Measurements from ENCODE around the gene TP53I13. TPM values are rescaled to one million over a fixed set of nuclear protein-coding genes. Genes with fewer than 3 reads are reported as not detected.
"Not testable (repeated sequence)": the region's sequence is repeated elsewhere in the genome, so short reads cannot be mapped to it uniquely, and the experiment has no call there.

TP53I13 gene
- total RNA-seq, result 25.0 TPM

DNA sequence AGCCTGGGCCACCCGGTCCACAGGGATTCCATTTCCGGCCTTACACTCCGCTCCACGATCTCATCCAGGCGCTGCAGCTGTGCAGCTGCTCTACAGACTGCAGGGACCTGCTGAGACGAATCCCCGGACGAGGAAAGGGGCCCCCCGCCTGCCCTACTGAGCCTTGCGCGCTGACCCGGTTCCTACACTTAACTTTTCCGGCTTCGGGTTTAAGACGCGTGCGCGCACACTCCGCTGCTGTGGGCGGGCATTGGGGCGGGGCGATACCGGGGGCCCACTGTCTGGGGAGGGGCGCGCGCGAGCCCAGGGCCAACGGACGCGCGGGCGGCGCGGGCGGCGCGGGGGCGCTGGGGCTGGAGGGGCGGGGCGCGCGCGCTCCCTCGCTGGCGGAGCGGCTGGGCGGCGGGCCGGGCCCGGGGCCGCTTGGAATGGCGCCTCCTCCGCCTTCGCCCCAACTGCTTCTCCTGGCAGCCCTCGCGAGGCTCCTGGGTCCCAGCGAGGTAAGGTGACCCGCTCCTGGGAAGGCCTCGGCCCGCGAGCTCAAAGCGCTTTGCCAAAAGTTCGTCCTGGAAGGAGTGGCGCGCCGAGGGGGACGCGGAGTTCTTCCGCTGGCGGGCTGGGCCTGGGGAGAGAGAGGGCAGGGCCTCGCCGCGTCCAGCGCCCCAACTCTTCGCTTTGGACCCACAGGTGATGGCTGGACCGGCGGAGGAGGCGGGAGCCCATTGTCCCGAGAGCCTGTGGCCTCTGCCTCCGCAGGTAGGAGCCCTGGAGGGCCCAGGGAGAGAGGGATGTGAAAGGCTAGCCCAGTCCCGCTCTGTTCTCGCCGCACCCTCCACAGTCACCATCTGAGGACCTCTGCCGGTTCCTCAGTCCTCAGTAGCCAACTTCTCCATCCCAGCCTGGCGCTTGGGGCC, at the start of gene TP53I13:
TP53I13 (plus strand) TSS at position 371 of the 914 bp plus-strand sequence; CDS start at position 429, 58 bp downstream.
- Histone ChIP-seq H3K4me3 (ENCODE audit: low read length) (peak within 1 kb of the TSS; percentile 62), H3K4me1 (ENCODE audit: insufficient read depth, low read length) (peaks cover 51% of the 10 kb centered on the region), H3K27me3 (ENCODE audit: insufficient read depth, low read length) (no peaks in the 10 kb centered on the region), H3K9me3 (ENCODE audit: low read depth, low read length) (no peaks in the 10 kb centered on the region)

DNA sequence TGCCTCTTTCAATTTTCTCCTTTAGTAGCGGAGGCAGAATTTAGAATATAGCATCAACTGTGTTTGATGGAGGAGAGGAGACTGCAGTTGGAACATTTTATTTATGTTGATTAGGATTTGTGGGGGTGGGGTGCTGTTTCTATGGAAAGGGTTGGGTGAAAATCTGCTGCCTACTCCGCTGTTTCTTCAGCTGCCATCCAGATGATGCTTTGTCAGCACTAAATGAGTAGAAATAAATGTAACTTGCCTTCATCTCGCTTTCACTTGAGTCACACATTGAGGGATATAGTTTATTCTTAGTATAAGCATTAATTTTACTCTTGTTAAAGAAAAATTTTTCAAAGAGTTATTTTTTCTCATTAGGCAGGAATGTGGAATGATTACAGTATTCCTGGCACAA, 43.8 kb upstream of the TP53I13 start:
- Histone ChIP-seq H3K4me3 (ENCODE audit: low read length) (no peak overlapping the region), H3K27me3 (ENCODE audit: insufficient read depth, low read length) (no peaks in the 10 kb centered on the region), H3K9me3 (ENCODE audit: low read depth, low read length) (no peaks in the 10 kb centered on the region), H3K4me1 (ENCODE audit: insufficient read depth, low read length) (no peaks in the 10 kb centered on the region)

DNA sequence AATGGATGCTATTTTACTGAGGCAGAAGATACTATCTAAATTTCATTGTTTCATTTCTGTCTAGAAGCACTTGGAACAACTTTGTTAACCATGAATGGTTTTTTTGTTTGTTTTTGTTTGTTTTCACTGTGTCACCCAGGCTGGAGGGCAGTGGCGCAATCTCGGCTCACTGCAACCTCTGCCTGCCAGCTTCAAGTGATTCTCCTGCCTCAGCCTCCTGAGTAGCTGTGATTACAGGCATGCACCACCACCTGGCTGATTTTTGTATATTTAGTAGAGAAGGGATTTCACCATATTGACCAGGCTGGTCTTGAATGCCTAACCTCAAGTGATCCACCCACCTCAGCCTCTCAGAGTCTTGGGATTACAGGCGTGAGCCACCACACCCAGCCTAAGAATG, 42.2 kb upstream of the TP53I13 start:
- Histone ChIP-seq H3K4me3 (ENCODE audit: low read length) (no peak overlapping the region), H3K27me3 (ENCODE audit: insufficient read depth, low read length) (no peaks in the 10 kb centered on the region), H3K4me1 (ENCODE audit: insufficient read depth, low read length) (no peaks in the 10 kb centered on the region), H3K9me3 (ENCODE audit: low read depth, low read length) (no peaks in the 10 kb centered on the region)

- no peak overlapping the region for H3K4me3 ChIP-seq (ENCODE audit: low read length)
- no peaks in the 10 kb centered on the region for H3K27me3 ChIP-seq (ENCODE audit: insufficient read depth, low read length)
- H3K4me1 ChIP-seq (ENCODE audit: insufficient read depth, low read length), result no peaks in the 10 kb centered on the region
Observed at GRCh38 chr17:29533976-29534375, 34.5 kb upstream of the TP53I13 start.

GRCh38 chr17:29544066-29544465, 24.4 kb upstream of the TP53I13 start:
- H3K9me3 ChIP-seq (ENCODE audit: low read depth, low read length), result no peaks in the 10 kb centered on the region
- H3K27me3 ChIP-seq (ENCODE audit: insufficient read depth, low read length), result no peaks in the 10 kb centered on the region
- no peak overlapping the region for H3K4me3 ChIP-seq (ENCODE audit: low read length)
- no peaks in the 10 kb centered on the region for H3K4me1 ChIP-seq (ENCODE audit: insufficient read depth, low read length)

More at GRCh38 chr17:29533976-29534375, 34.5 kb upstream of the TP53I13 start:
- H3K9me3 ChIP-seq (ENCODE audit: low read depth, low read length), result no peaks in the 10 kb centered on the region

GRCh38 chr17:29546085-29546484, 22.4 kb upstream of the TP53I13 start:
- Histone ChIP-seq H3K4me1 (ENCODE audit: insufficient read depth, low read length) (no peaks in the 10 kb centered on the region), H3K4me3 (ENCODE audit: low read length) (no peak overlapping the region), H3K9me3 (ENCODE audit: low read depth, low read length) (no peaks in the 10 kb centered on the region), H3K27me3 (ENCODE audit: insufficient read depth, low read length) (no peaks in the 10 kb centered on the region)

GRCh38 chr17:29546830-29547229, 21.7 kb upstream of the TP53I13 start:
- no peaks in the 10 kb centered on the region for H3K27me3 ChIP-seq (ENCODE audit: insufficient read depth, low read length)
- H3K4me1 ChIP-seq (ENCODE audit: insufficient read depth, low read length), result no peaks in the 10 kb centered on the region
- H3K9me3 ChIP-seq (ENCODE audit: low read depth, low read length), result no peaks in the 10 kb centered on the region
- no peak overlapping the region for H3K4me3 ChIP-seq (ENCODE audit: low read length)

DNA sequence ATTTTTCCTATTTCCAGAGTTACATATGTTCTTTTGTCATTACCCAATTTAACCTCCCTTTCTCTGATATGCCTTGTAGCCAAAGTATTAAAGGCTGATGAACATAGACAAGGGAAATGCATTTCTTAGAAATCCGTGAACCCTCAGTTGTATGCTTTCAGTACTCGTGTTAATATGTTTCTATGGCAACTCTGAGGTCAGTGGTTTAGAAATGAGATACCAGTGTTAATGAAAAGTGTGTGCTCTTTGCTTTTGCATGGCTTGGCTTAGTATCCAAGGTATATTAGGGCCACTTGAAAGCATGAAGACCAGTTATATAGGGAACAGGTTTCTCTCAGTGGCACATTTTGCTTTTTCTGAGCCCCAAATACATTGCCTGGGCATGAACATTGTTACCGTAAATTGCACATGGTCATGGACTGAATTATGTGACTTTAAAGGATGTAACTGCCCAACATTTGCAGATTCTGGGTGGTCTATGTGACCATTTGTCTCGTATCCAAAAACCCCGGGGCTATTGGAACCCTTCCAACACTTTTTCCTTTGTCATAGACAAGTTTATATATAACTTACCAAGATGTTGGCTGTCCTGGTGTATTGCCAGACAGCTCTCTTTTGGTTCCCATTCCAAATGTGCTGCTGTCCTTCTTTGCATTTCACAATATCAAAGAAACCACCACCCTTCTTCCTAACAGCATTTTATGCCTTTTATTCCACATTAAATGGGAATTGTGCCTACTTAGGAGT, 19.2 kb upstream of the TP53I13 start:
- Histone ChIP-seq H3K9me3 (ENCODE audit: low read depth, low read length) (no peaks in the 10 kb centered on the region), H3K27me3 (ENCODE audit: insufficient read depth, low read length) (no peaks in the 10 kb centered on the region), H3K4me3 (ENCODE audit: low read length) (no peak overlapping the region), H3K4me1 (ENCODE audit: insufficient read depth, low read length) (no peaks in the 10 kb centered on the region)

DNA sequence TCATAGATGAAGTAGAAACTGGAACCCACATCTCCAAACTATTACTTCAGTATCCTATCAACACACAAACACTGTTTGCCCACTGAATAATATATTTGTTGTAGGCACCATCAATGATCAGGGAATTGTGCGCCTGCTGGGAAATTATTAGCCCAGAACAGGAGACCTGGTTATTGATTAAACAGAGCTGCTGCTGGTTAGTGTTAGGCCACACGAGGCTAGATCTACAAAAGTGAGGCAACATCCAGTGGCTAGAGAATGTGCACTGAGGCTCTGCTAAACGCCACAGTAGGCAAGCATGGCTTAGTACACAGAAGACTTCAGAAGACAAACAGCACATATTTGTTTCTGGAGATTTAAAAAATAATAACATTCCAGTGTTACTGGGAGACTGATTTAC, 12.7 kb upstream of the TP53I13 start:
- Histone ChIP-seq H3K4me3 (ENCODE audit: low read length) (no peak overlapping the region), H3K27me3 (ENCODE audit: insufficient read depth, low read length) (no peaks in the 10 kb centered on the region), H3K4me1 (ENCODE audit: insufficient read depth, low read length) (peaks cover 34% of the 10 kb centered on the region), H3K9me3 (ENCODE audit: low read depth, low read length) (no peaks in the 10 kb centered on the region)

GRCh38 chr17:29557085-29557738, 11.3 kb upstream of the TP53I13 start:
- no peaks in the 10 kb centered on the region for H3K27me3 ChIP-seq (ENCODE audit: insufficient read depth, low read length)
- no peak overlapping the region for H3K4me3 ChIP-seq (ENCODE audit: low read length)
- no peaks in the 10 kb centered on the region for H3K9me3 ChIP-seq (ENCODE audit: low read depth, low read length)
- peaks cover 48% of the 10 kb centered on the region for H3K4me1 ChIP-seq (ENCODE audit: insufficient read depth, low read length)

GRCh38 chr17:29557739-29558116, 10.8 kb upstream of the TP53I13 start:
- H3K4me3 ChIP-seq (ENCODE audit: low read length), result no peak overlapping the region
- H3K4me1 ChIP-seq (ENCODE audit: insufficient read depth, low read length), result peaks cover 53% of the 10 kb centered on the region

GRCh38 chr17:29558139-29558538, 10.4 kb upstream of the TP53I13 start:
- H3K4me3 ChIP-seq (ENCODE audit: low read length); H3K27me3 ChIP-seq (ENCODE audit: insufficient read depth, low read length); H3K9me3 ChIP-seq (ENCODE audit: low read depth, low read length): not testable (repeated sequence)
- peaks cover 57% of the 10 kb centered on the region for H3K4me1 ChIP-seq (ENCODE audit: insufficient read depth, low read length)

More at GRCh38 chr17:29557739-29558116, 10.8 kb upstream of the TP53I13 start:
- Histone ChIP-seq H3K9me3 (ENCODE audit: low read depth, low read length) (no peaks in the 10 kb centered on the region), H3K27me3 (ENCODE audit: insufficient read depth, low read length) (no peaks in the 10 kb centered on the region)

DNA sequence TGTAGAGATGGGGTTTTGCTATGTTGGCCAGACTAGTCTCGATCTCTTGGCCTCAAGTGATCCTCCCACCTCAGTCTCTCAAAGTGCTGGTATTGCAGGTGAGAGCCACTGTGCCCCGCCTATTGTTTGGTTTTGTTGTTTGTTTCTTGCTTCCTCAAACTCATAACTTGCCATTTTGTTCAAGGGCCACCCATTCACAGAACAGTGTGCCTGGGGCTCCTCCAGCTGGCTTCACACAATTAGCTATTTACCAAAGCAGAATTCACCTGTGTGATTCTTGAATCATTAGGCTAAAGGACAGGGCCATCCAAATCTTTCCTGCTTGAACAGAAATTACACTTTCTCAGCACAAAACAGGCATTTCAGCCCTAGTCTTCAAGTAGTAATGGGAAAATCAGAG, 8.9 kb upstream of the TP53I13 start:
- Histone ChIP-seq H3K4me3 (ENCODE audit: low read length) (no peak overlapping the region), H3K4me1 (ENCODE audit: insufficient read depth, low read length) (peaks cover 70% of the 10 kb centered on the region), H3K27me3 (ENCODE audit: insufficient read depth, low read length) (no peaks in the 10 kb centered on the region), H3K9me3 (ENCODE audit: low read depth, low read length) (no peaks in the 10 kb centered on the region)

DNA sequence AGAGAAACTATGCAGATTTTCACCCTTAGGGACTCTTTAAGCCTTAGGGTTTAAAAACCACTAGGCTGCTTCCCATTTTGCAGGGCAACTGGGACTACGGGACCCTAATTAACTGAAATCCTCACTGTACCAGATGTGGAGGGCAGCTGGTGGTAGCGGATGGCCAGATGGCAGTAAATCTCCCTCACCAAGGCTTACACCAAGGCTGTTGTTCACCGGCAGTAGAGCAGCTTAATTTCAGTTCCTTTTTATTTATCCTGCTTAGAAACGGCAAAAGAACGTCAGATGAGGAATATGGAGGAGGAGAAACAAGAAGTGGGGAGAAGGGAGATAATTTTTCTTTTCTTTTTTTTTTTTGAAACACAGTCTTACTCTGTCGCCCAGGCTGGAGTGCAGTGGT, 8.2 kb upstream of the TP53I13 start:
- no peaks in the 10 kb centered on the region for H3K9me3 ChIP-seq (ENCODE audit: low read depth, low read length)
- no peaks in the 10 kb centered on the region for H3K27me3 ChIP-seq (ENCODE audit: insufficient read depth, low read length)
- H3K4me1 ChIP-seq (ENCODE audit: insufficient read depth, low read length), result peaks cover 77% of the 10 kb centered on the region
- H3K4me3 ChIP-seq (ENCODE audit: low read length), result no peak overlapping the region
